Measurements from ENCODE around the gene CRYBA2. TPM values are rescaled to one million over a fixed set of nuclear protein-coding genes. Genes with fewer than 3 reads are reported as not detected.

The CRYBA2 gene
- total RNA-seq, 1 donor from 2014 or later, result not detected

DNA sequence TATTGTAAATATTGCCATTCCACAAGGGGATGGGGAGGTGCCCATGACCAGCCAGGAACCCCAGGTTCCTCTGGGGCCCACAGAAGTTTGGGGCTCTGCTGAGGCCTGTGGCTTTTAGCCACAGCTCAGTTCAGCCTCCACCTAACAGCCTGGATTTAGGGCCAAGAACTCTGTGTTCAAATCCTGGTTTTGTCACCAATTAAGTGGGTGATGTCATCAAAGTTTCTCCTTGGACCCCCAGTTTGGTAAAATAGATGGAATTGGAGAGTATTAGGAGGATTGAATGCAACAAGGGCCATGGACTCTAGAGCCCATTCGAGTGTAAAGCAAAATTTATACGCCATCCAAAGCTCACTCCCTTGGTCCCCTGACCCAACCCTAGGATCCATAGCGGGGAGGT is 5.1 kb downstream of the CRYBA2 start:
- intact Hi-C loops (cut with micrococcal nuclease), result no loop called here
- H3K4me1 ChIP-seq, result peaks cover 32% of the 10 kb centered on the region

DNA sequence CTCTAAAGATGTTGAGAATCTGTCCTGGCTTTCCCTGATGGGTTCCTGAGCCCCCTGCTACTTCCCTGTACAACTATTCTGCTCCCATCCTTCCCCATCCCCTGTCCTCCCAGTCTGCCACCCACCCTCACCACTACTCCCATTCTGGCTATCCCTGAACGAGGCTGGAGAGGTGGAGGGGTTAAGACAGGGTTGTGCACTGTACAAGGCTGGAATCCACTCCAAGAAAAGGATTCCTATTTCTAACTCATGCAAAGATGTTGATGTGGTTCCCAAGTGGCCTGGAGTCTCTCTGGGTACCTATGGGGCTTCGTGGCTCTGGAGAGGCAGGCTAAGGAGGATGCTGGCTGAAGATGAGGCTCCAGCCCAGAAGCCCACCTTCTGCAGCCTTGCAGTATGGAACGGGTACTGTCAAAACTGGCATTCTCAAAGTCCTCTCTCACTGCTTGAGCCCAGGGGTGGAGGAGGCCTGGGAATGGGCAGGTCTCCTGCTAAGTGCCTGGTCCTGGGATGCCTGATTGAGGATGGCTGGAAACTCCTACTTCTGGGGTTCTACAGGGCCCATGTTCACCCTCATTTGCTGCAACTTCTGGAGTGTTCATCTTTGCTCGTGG is 7.0 kb downstream of the CRYBA2 start:
- TF ChIP-seq, protein P1, sequence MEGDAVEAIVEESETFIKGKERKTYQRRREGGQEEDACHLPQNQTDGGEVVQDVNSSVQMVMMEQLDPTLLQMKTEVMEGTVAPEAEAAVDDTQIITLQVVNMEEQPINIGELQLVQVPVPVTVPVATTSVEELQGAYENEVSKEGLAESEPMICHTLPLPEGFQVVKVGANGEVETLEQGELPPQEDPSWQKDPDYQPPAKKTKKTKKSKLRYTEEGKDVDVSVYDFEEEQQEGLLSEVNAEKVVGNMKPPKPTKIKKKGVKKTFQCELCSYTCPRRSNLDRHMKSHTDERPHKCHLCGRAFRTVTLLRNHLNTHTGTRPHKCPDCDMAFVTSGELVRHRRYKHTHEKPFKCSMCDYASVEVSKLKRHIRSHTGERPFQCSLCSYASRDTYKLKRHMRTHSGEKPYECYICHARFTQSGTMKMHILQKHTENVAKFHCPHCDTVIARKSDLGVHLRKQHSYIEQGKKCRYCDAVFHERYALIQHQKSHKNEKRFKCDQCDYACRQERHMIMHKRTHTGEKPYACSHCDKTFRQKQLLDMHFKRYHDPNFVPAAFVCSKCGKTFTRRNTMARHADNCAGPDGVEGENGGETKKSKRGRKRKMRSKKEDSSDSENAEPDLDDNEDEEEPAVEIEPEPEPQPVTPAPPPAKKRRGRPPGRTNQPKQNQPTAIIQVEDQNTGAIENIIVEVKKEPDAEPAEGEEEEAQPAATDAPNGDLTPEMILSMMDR (IDR thresholded peaks at IDR 0.05; ENCODE audit: borderline replicate concordance), result no peak
- Histone ChIP-seq H3K27me3 (ENCODE audit: low read depth) (peaks cover 100% of the 10 kb centered on the region), H3K36me3 (no peaks in the 10 kb centered on the region), H3K4me1 (peaks cover 44% of the 10 kb centered on the region), H3K27ac (replicated peaks) (no peak overlapping the region), H3K9me3 (replicated peaks) (no peaks in the 10 kb centered on the region), H3K4me3 (no peak overlapping the region)
- no peak for DNase-seq
- intact Hi-C loops (cut with micrococcal nuclease), result no loop called here

More for the DNA sequence above, 5.1 kb downstream of the CRYBA2 start:
- Histone ChIP-seq H3K9me3 (replicated peaks) (no peaks in the 10 kb centered on the region), H3K36me3 (no peaks in the 10 kb centered on the region), H3K4me3 (no peak overlapping the region), H3K27me3 (ENCODE audit: low read depth) (peaks cover 100% of the 10 kb centered on the region), H3K27ac (replicated peaks) (no peak overlapping the region)
- DNase-seq, result no peak
- TF ChIP-seq, protein P1 (IDR thresholded peaks at IDR 0.05; ENCODE audit: borderline replicate concordance), result no peak

DNA sequence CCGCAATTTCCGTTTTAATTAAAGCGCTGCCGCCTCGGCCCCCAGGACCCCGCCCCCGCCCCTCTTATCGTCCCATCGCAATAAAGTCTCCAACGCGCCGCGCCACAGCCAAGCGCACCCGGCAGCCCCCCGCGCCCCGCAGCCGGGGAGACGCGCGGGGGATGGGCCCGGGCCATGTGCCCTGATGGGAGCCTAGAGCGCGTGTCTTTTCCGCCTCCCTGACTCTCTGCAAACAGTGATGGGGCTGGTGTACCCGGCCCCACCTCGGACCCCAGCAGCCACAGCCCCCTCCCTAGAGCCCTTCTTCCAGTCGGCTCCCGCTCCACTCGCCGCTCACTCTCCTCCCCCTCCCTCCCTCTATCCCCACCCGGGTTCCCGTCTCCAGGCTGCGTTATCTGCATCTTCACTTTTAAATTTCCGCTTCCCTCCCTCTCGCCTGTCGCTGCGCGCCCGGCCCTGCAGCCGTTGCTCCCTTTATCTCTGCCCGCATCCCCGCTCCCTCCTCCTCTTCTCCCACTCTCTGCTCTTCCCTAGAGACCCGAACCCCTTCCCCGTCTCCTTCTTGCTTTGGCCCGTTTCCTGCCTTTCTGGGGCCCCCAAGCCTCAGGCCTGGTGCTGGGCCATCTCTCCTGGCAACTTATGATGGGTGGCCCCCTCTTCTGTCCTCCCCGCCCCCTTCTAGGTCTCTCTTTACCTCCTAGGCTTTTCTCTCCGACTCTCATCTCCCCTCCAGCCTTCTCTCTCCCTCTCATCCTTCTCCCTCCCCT is 7.7 kb downstream of the CRYBA2 start:
- H3K36me3 ChIP-seq, result no peaks in the 10 kb centered on the region
- no peak for DNase-seq
- peaks cover 100% of the 10 kb centered on the region for H3K27me3 ChIP-seq (ENCODE audit: low read depth)
- TF ChIP-seq, protein P1 (IDR thresholded peaks at IDR 0.05; ENCODE audit: borderline replicate concordance), result no peak
- H3K4me1 ChIP-seq, result peaks cover 51% of the 10 kb centered on the region
- H3K27ac ChIP-seq (replicated peaks), result no peak overlapping the region
- intact Hi-C loops (cut with micrococcal nuclease), result no loop called here
- peak overlapping the region; percentile 48 for H3K4me3 ChIP-seq
- H3K9me3 ChIP-seq (replicated peaks), result no peaks in the 10 kb centered on the region

DNA sequence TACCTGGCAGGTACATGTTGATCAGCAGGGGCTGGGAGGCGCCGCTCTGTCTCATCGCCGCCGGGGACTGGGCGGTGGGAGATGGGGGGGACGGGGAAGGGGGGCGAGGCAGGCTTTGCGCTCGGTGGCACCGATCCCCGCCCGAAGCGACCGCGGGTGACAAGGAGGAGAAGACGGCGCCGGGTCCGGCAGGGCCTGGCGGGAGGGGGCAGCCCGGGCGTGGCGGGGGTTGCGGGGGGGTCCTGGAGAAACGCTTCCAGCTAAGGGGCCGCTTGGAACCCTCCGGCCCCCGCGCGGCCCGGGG is 8.2 kb downstream of the CRYBA2 start, which contains the start of gene FEV:
TSS of gene FEV (minus strand) at position 164 of the 304 bp plus-strand sequence. CDS start at position 55, 109 bp downstream.
- no peak for DNase-seq
- TF ChIP-seq, protein P1 (IDR thresholded peaks at IDR 0.05; ENCODE audit: borderline replicate concordance), result no peak
- Histone ChIP-seq H3K4me1 (peaks cover 56% of the 10 kb centered on the region), H3K27ac (replicated peaks) (no peak within 1 kb of the TSS), H3K27me3 (ENCODE audit: low read depth) (peaks cover 100% of the 10 kb centered on the region), H3K9me3 (replicated peaks) (no peaks in the 10 kb centered on the region), H3K4me3 (peak within 1 kb of the TSS; percentile 48), H3K36me3 (no peaks in the 10 kb centered on the region)
- intact Hi-C loops (cut with micrococcal nuclease), result no loop called here

DNA sequence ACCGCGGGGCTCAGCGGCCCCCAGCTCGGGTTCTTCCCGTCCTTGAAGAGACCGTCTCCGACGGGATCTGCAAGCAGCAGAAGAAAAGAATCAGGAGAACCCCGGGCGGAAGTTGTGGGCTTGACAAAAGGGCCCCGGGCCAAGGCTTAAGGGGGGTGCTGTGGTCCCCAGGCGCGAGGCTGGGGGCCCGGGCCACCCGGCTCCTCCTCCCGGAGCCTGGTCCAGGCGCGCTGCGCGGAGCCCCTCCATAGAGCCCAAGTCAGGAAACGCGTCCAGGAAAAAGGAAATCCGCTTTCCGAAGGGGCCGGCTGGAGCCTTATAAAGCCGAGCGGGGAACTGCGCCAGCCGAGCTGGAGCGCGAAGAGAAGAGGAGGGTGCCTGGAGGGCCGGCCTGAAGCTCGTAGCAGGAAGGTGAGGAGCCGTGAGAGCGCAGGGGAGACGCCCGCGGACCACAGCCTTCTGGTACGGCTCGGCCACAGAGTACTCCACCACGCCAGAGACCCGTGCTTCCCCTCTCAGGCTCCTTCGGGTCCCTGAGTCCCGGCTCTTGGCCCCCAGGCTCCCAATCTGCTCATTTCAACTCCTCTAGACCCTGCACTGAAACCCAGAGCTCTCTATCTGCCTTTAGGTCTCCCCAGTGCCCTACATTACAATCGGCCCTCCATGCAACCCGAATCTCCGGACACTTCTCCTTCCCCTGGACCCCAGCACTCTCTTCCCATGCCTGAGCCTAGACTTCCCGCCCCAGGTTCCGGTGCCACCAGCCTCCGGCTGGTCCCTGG is 8.8 kb downstream of the CRYBA2 start:
- Histone ChIP-seq H3K4me1 (peaks cover 59% of the 10 kb centered on the region), H3K27me3 (ENCODE audit: low read depth) (peaks cover 100% of the 10 kb centered on the region)

More for the DNA sequence above, 8.8 kb downstream of the CRYBA2 start:
- H3K4me3 ChIP-seq, result peak overlapping the region; percentile 48
- intact Hi-C loops (cut with micrococcal nuclease), result no loop called here
- H3K27ac ChIP-seq (replicated peaks), result no peak overlapping the region
- DNase-seq, result no peak
- H3K36me3 ChIP-seq, result no peaks in the 10 kb centered on the region
- TF ChIP-seq, protein P1 (IDR thresholded peaks at IDR 0.05; ENCODE audit: borderline replicate concordance), result no peak
- no peaks in the 10 kb centered on the region for H3K9me3 ChIP-seq (replicated peaks)

All from left ventricle myocardium inferior (tissue), 1 donor.